ENCODE measurements around the gene CACNA1C.

CACNA1C gene

DNA sequence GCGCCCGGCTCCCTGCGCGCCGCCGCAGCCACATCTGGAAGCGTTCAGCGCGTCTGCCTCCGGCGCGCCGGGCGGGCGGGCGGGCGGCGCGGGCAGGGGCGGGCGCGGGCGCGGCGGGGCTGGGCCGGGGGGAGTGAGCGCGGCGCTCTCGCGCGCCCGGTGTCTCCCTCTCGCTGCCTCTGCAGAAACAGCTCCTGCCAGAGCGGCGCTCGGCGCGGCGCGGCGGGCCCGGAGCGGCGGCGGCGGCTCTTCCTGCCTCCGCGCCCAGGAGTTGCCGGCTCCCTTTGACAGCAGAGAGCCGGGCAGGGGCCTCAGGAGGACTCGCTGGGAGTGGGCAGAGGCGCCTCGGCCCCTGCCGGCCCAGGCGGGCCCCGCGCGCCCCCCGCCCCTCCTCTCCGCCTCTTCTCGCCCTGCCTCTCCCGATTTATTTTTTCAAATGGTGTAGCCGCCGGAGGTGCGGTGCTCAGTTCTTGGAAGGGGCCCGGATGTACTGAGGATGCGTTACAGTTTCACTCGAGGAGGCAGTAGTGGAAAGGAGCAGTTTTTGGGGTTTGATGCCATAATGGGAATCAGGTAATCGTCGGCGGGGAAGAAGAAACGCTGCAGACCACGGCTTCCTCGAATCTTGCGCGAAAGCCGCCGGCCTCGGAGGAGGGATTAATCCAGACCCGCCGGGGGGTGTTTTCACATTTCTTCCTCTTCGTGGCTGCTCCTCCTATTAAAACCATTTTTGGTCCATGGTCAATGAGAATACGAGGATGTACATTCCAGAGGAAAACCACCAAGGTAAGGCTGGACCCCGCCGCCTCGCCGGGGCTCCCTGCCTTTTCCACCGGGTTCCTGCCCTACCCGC is at the start of gene CACNA1C:
TSS of gene CACNA1C (plus strand) at position 162 of the 853 bp plus-strand sequence. CDS start at position 738, 576 bp downstream.
- DNase-seq, result peak; percentile 53

- DNase-seq, result no peak
Observed at GRCh38 chr12:2003676-2004112, 49.1 kb upstream of the CACNA1C start.

DNA sequence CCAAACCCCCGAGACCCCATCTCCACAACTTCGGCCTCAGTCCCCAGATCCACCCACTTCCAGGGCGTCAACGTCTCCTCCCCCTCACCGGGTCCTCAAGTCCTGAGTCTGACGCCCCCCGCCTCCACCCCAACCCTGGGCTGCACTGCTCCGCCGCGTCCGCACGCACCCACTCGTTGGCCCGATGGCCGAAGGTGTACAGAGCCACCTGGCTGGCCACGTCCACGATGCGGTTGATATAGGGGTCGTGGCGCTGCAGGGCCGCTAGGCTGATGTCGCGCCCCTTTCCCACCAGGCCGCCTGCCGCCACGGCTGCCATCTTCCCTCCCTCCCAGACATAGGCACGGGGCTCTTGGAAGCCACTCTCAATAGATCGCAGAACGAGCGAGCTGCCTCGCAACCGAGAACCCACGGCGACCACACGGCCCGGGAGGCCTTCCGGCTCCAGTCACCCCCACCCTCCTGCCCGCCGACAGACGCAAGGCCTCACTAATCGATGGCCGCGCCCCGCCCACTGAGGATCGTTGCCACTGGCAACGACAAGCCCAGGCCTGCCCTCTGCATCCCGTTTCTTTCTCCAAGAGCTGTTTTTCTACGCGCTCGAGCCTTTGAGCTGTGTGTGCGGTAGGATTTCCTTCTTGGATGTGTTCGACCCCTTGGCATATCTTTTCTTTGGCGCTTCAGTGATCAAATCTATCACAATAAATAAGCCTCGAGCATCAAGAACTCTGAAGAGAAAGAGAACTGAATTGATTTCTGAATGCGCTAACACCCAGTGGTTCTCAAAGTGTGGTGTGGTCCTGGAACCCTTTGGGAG is 48.5 kb upstream of the CACNA1C start, which contains the start of gene DCP1B:
TSS of gene DCP1B (minus strand) at position 345 of the 817 bp plus-strand sequence. CDS start at position 319, 26 bp downstream.
- DNase-seq, result peak; percentile 97

- no peak for DNase-seq
Observed at GRCh38 chr12:2008677-2009076, 44.1 kb upstream of the CACNA1C start.

DNA sequence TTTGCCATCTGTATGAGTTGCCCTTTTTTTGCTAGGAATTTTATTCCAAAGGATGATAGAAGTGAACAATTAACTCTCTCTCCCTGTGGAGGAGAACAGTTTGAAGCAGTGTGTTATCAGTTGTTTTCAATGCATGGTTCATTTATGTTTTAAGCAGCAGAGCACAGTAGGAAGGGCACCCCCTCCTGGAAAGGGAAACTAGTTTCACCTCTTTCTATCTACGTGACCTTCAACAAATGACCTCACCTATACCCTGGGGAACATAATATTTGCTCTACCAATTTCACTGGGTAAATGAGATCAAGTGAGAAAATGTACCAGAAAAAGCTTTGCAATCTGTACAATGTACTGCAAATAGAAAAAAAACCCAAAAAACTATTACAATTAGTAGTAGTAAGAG is 43.2 kb upstream of the CACNA1C start:
- no peak for DNase-seq

GRCh38 chr12:2011643-2012607 is 40.9 kb upstream of the CACNA1C start:
- no peak for DNase-seq

DNA sequence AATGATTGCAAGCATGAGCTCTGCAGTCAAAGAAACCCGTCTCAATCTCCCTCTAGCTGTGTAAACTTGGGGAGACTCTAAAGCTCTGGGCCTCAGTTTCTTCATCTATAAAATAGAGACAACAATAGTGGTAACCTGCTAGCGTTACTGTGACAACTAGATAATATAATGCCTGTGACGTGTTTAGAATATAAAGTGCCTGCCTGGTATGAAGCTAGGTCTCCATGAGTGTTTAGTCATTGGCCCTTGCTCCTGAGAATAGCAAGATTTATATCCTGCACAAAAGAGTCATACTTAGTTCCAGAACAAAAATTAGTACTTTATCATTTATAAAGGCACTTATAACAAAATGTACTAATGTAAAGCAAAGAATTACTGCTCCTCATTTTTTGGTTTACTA is 39.7 kb upstream of the CACNA1C start:
- DNase-seq, result no peak

- no peak for DNase-seq
Observed at GRCh38 chr12:2013527-2014223, 39.1 kb upstream of the CACNA1C start.

DNA sequence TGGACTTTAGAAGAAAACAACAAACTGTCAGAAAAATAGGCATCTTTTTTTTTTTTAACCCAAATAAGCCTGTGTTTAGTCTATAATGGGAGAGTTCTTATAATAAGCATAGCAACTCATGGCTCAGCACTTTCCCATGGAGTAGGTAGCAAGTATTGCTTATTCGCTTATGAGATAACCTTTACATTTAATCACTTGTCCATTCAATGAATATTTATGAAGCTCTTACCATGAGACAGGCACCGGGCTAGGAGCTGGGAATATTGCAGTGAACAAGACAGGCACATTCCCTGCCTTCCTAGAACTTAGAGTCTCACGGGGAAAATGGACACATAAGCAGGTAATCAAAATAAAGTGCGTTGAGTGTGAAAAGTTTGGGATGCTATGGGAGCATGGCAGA is 38.6 kb upstream of the CACNA1C start:
- no peak for DNase-seq

- peak; percentile 42 for DNase-seq
Observed at GRCh38 chr12:2016862-2017545, 35.8 kb upstream of the CACNA1C start.

GRCh38 chr12:2017546-2018337 is 35.0 kb upstream of the CACNA1C start:
- DNase-seq, result peak; percentile 32

GRCh38 chr12:2018391-2018790 is 34.4 kb upstream of the CACNA1C start:
- DNase-seq, result no peak

DNA sequence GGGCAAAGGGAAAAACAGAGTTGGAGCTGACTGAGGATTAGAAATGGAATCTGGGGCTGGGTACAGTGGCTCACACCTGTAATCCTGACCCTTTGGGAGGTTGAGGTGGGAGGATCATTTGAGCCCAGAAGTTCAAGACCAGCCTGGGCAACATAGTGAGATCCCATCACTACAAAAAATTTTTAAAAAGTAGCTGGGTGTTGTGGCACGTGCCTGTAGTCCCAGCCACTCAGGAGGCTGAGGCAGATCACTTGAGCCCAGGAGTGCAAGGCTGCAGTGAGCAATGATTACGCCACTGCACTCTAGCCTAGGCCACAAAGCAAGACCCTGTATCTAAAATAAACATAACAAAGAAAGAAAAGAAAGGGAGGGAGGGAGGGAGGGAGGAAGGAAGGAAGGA is 33.7 kb upstream of the CACNA1C start:
- no peak for DNase-seq

- no peak for DNase-seq
Observed at GRCh38 chr12:2020511-2020910, 32.3 kb upstream of the CACNA1C start.

GRCh38 chr12:2023365-2023764 is 29.4 kb upstream of the CACNA1C start:
- no peak for DNase-seq

DNA sequence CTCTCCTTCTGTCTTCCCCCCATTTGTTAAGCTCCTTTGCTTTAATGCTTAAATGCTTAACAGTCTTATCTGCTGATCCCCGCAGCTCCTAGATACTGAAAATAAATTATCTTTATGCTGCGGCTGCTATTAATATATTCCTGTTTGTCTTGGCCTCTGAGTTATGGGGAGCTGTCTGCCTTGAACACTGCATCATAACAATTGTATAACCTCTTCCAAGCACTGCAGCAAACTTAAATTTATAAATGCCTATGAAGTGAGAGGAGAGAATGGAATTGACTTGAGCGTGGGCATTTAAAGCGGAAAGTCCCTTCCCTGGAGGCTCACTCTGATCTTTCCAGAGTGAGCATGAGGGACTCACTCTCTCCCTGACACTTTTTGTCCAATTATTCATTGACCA is 25.4 kb upstream of the CACNA1C start:
- no peak for DNase-seq

- DNase-seq, result no peak
Observed at GRCh38 chr12:2029851-2030250, 22.9 kb upstream of the CACNA1C start.

DNA sequence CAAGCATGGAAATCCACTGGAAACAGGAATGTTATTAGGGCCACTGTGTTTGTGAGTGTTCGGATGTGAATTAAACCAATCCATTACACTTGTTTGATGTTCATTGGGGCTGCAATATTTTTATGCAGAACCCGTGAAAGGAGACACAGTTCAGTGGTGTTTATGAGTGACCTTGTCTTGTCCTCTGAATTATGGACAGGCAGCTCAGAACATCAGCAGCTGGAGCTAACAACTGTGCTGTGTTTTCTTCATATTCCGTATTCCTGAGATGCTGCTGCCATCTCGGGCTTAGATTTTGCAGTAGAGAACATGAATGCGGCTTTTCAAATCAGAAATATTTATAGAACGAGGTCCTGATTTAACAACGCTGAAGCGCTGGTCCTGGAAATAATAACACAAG is 20.3 kb upstream of the CACNA1C start:
- DNase-seq, result no peak

DNA sequence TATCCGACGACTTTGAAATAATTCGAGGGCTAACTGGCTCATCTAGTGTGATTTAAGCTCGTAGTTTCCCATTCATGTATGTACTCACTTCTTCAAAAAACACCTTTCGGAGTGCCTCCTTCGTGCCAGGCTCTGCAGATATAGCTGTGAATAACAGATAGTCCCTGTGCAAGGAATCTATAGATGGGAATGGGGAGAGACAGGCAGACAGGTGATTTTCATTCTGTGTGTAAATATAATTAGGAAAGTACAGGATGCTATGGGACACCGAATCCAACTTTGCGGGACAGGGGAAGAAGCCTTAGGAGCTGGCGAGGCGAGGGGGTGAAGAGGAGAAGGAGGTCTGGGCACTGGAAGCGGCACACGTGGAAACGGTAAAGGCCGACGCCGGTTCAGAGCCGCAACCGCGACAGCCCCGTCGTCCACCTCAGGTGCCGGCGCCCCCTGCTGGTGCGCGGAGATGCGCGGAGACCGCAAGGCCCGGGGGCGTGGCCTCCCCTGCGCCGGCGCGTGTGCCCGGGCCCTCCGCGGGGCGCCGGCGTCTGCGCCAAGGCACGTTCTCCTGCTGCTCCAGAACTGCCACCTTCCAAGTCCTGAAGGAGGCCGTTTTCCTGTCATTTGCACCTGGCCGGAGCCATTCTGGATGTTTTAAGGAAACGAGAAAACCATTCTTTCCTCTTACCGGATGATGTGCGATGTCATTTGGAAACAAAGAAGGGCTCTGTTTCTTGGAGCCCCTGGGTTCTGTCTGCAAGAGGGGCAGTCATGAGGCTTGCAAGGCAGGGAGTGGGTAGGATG is 18.0 kb upstream of the CACNA1C start:
- peak; percentile 91 for DNase-seq
